ENCODE measurements around the gene NGEF.

NGEF gene

GRCh38 chr2:233031556-233032500, 18.8 kb upstream of the NGEF start:
- H3K4me1 ChIP-seq: peaks cover 0 to 13% (median 4%) of the 10 kb centered on the region in 4 donors
- H3K4me3 ChIP-seq: no peak overlapping the region
- DNase-seq: no peak
- H3K27me3 ChIP-seq: no peaks in the 10 kb centered on the region
- no peak for TF ChIP-seq CTCF (IDR thresholded peaks at IDR 0.05)
- no peaks in the 10 kb centered on the region for H3K36me3 ChIP-seq
- no peak overlapping the region for H3K27ac ChIP-seq
- no peaks in the 10 kb centered on the region for H3K9me3 ChIP-seq
- intact Hi-C loops (cut with DNase I; ENCODE audit: low total_unique reads): no loop called here

GRCh38 chr2:233029321-233029720, 16.3 kb upstream of the NGEF start:
- no peak overlapping the region for H3K4me3 ChIP-seq
- TF ChIP-seq CTCF (IDR thresholded peaks at IDR 0.05): no peak
- peaks cover 0 to 25% (median 7%) of the 10 kb centered on the region in 4 donors for H3K4me1 ChIP-seq
- intact Hi-C loops (cut with DNase I; ENCODE audit: low total_unique reads): no loop called here
- H3K36me3 ChIP-seq: no peaks in the 10 kb centered on the region
- no peak for DNase-seq
- no peaks in the 10 kb centered on the region for H3K27me3 ChIP-seq
- H3K9me3 ChIP-seq: no peaks in the 10 kb centered on the region
- no peak overlapping the region for H3K27ac ChIP-seq

- Histone ChIP-seq H3K27ac (no peak overlapping the region), H3K9me3 (no peaks in the 10 kb centered on the region), H3K4me3 (no peak overlapping the region), H3K36me3 (no peaks in the 10 kb centered on the region), H3K4me1 (peaks cover 0 to 13% (median 3%) of the 10 kb centered on the region in 4 donors), H3K27me3 (no peaks in the 10 kb centered on the region)
- no peak for DNase-seq
- intact Hi-C loops (cut with DNase I; ENCODE audit: low total_unique reads): no loop called here
- no peak for TF ChIP-seq CTCF (IDR thresholded peaks at IDR 0.05)
These were observed 13.2 kb upstream of the NGEF start for GRCh38 chr2:233026198-233026813.

GRCh38 chr2:233025706-233026105, 12.7 kb upstream of the NGEF start:
- intact Hi-C loops (cut with DNase I; ENCODE audit: low total_unique reads): no loop called here

More at GRCh38 chr2:233025706-233026105, 12.7 kb upstream of the NGEF start:
- no peak overlapping the region for H3K27ac ChIP-seq
- no peaks in the 10 kb centered on the region for H3K27me3 ChIP-seq
- no peak for DNase-seq
- no peak for TF ChIP-seq CTCF (IDR thresholded peaks at IDR 0.05)
- H3K4me1 ChIP-seq: peaks cover 0 to 13% (median 3%) of the 10 kb centered on the region in 4 donors
- H3K36me3 ChIP-seq: no peaks in the 10 kb centered on the region
- H3K9me3 ChIP-seq: no peaks in the 10 kb centered on the region
- no peak overlapping the region for H3K4me3 ChIP-seq

All from tibial artery (tissue), 4 donors.